SK-N-SH (cell line): Measurements from ENCODE around the gene CDH23. TPM values are rescaled to one million over a fixed set of nuclear protein-coding genes. Genes with fewer than 3 reads are reported as not detected.

Experiments used
- CTCF ChIA-PET: fragments of 300-600, 350-600 bp; formaldehyde crosslinking; extraction: SDS; loops from one replicate; lab custom pipeline; 2021; lab: Yijun Ruan, JAX
- POLR2A ChIA-PET: fragments of 350-600 bp; sonication (Branson Sonifier 250); formaldehyde crosslinking; extraction: SDS; loops from one replicate; lab custom pipeline; 2020; ENCODE audit warnings: antibody characterized with exemption, inconsistent platforms; lab: Yijun Ruan, JAX
- DNase-seq: peaks from one replicate; pipeline ENCODE4 v3.0.0; 2012
- H2AFZ ChIP-seq: fragments of 200-600 bp; sonication (generic); 2 replicates; pipeline ENCODE4 v1.8.1; 2016; ENCODE audit warnings: antibody characterized with exemption, mild to moderate bottlenecking, low read depth
- H3F3A ChIP-seq: fragments of 200-600 bp; sonication (generic); replicated peaks from 2 replicates; pipeline ENCODE3; 2016; ENCODE audit warnings: antibody characterized with exemption, mild to moderate bottlenecking; ENCODE audit not compliant: insufficient read depth
- H3K27ac ChIP-seq, 2 experiments: fragments of 200-500 bp in 1 of 2; fragments of 200-600 bp in 1 of 2; sonication (Bioruptor generic) in 1 of 2; sonication (generic), shearing (Covaris generic) in 1 of 2; 2 replicates each; pipeline versions ENCODE4 v1.5.1 to v1.6.1; 2014 to 2016; ENCODE audit warnings: low read depth in 2 of 2, inconsistent platforms in 1 of 2, low read length in 1 of 2, mild to moderate bottlenecking in 1 of 2, mixed read lengths in 1 of 2
- H3K27me3 ChIP-seq: fragments of 200-600 bp; sonication (generic), shearing (Covaris generic); 2 replicates; pipeline ENCODE4 v1.6.1; 2016; ENCODE audit warnings: mixed run types; ENCODE audit not compliant: insufficient read depth
- H3K36me3 ChIP-seq, 2 experiments: fragments of 200-500 bp in 1 of 2; fragments of 200-600 bp in 1 of 2; sonication (Bioruptor generic) in 1 of 2; sonication (generic) in 1 of 2; replicated peaks in 1 of 2; 2 replicates each; pipeline versions ENCODE3 to v1.5.1; 2014 to 2016; ENCODE audit warnings: low read length in 1 of 2, mild to moderate bottlenecking in 1 of 2; ENCODE audit not compliant: insufficient read depth in 2 of 2, control insufficient read depth in 1 of 2
- H3K4me1 ChIP-seq, 2 experiments: fragments of 200-500 bp in 1 of 2; fragments of 200-600 bp in 1 of 2; sonication (Bioruptor generic) in 1 of 2; sonication (generic), shearing (Covaris generic) in 1 of 2; 2 replicates each; pipeline versions ENCODE4 v1.5.1 to v1.6.1; 2014 to 2016; ENCODE audit warnings: low read depth in 1 of 2, low read length in 1 of 2, mixed run types in 1 of 2; ENCODE audit not compliant: insufficient read depth in 2 of 2, control insufficient read depth in 1 of 2
- H3K4me2 ChIP-seq: fragments of 200-600 bp; sonication (generic), shearing (Covaris generic); 2 replicates; pipeline ENCODE4 v1.6.1; 2017; ENCODE audit warnings: mixed run types
- H3K4me3 ChIP-seq, 2 experiments: fragments of 200-500 bp in 1 of 2; fragments of 200-600 bp in 1 of 2; sonication (Bioruptor generic) in 1 of 2; sonication (generic), shearing (Covaris generic) in 1 of 2; 2 replicates each; pipeline versions ENCODE4 v1.5.1 to v1.8.1; 2014 to 2016; ENCODE audit warnings: low read depth in 2 of 2, inconsistent platforms in 1 of 2, low read length in 1 of 2, mild to moderate bottlenecking in 1 of 2, mixed read lengths in 1 of 2, moderate library complexity in 1 of 2
- H3K79me2 ChIP-seq: fragments of 200-600 bp; sonication (generic); 2 replicates; pipeline ENCODE4 v1.8.1; 2017; ENCODE audit warnings: mild to moderate bottlenecking; ENCODE audit not compliant: insufficient read depth
- H3K9ac ChIP-seq: fragments of 200-600 bp; sonication (generic); 2 replicates; pipeline ENCODE4 v1.6.1; 2017; ENCODE audit warnings: mixed run types
- H3K9me2 ChIP-seq: fragments of 200-600 bp; sonication (generic); 2 replicates; pipeline ENCODE4 v1.6.1; 2017; ENCODE audit warnings: mixed run types
- H3K9me3 ChIP-seq: fragments of 200-600 bp; sonication (generic); 2 replicates; pipeline ENCODE4 v1.6.1; 2017; ENCODE audit warnings: mixed run types, mild to moderate bottlenecking, moderate library complexity
- H4K20me1 ChIP-seq: fragments of 200-600 bp; sonication (generic); 2 replicates; pipeline ENCODE4 v1.6.1; 2017; ENCODE audit warnings: mild to moderate bottlenecking, mixed run types; ENCODE audit not compliant: insufficient read depth
- CTCF ChIP-seq: fragments of 200-600 bp; sonication (generic); IDR thresholded peaks from 2 replicates; pipeline ENCODE4 v1.6.1; 2017; ENCODE audit warnings: antibody characterized with exemption, mild to moderate bottlenecking, moderate library complexity
- EZH2phosphoT487 ChIP-seq: fragments of 200-600 bp; sonication (generic); IDR thresholded peaks from 2 replicates; pipeline ENCODE4 v1.6.1; 2017; ENCODE audit warnings: low read depth, mixed run types, mild to moderate bottlenecking, antibody characterized with exemption, moderate library complexity, borderline replicate concordance
- FOSL2 ChIP-seq: IDR thresholded peaks from 2 replicates; pipeline ENCODE4 v1.4.0; 2012; ENCODE audit warnings: low read depth, mild to moderate bottlenecking, moderate library complexity, borderline replicate concordance
- FOXJ3 ChIP-seq: sonication (generic); formaldehyde crosslinking; IDR thresholded peaks from 2 replicates; pipeline ENCODE4 v1.5.1; 2020; ENCODE audit warnings: mild to moderate bottlenecking, missing genetic modification reagents
- FOXM1 ChIP-seq: IDR thresholded peaks from 2 replicates; pipeline ENCODE4 v1.4.0; 2012; ENCODE audit warnings: low read depth, mild to moderate bottlenecking
- GABPA ChIP-seq: IDR thresholded peaks from 2 replicates; pipeline ENCODE4 v1.4.0; 2012; ENCODE audit warnings: low read depth, mild to moderate bottlenecking
- GATA2 ChIP-seq: sonication (generic); formaldehyde crosslinking; IDR thresholded peaks from 2 replicates; pipeline ENCODE4 v1.5.0; 2020; ENCODE audit warnings: mild to moderate bottlenecking, missing genetic modification reagents
- IRF3 ChIP-seq: fragments of 150-350 bp; IDR thresholded peaks from 2 replicates; pipeline ENCODE4 v1.6.1; 2016; ENCODE audit warnings: mild to moderate bottlenecking, low read depth, low read length
- RAD21 ChIP-seq: IDR thresholded peaks from 2 replicates; pipeline ENCODE4 v1.6.1; 2012; ENCODE audit warnings: mild to moderate bottlenecking, low read length
- RCOR1 ChIP-seq: fragments of 150-350 bp; IDR thresholded peaks from 2 replicates; pipeline ENCODE4 v1.6.1; 2017; ENCODE audit warnings: antibody characterized with exemption, low read length
- REST ChIP-seq: IDR thresholded peaks from 2 replicates; pipeline ENCODE4 v1.6.1; 2012; ENCODE audit warnings: mild to moderate bottlenecking, low read depth, low read length, moderate library complexity
- RFX5 ChIP-seq: IDR thresholded peaks from 2 replicates; pipeline ENCODE4 v1.6.1; 2012; ENCODE audit warnings: mild to moderate bottlenecking, improper control_type of control experiment, low read length
- SIN3A ChIP-seq: IDR thresholded peaks from 2 replicates; pipeline ENCODE4 v1.6.1; 2012; ENCODE audit warnings: low read depth, mild to moderate bottlenecking, low read length, moderate library complexity, borderline replicate concordance
- USF2 ChIP-seq: fragments of 150-350 bp; IDR thresholded peaks from 2 replicates; pipeline ENCODE4 v1.6.1; 2017; ENCODE audit warnings: antibody characterized with exemption, low read length, low read depth, borderline replicate concordance
- YY1 ChIP-seq: IDR thresholded peaks from 2 replicates; pipeline ENCODE4 v1.4.0; 2012; ENCODE audit warnings: low read depth, mild to moderate bottlenecking
- ZBTB33 ChIP-seq: IDR thresholded peaks from 2 replicates; pipeline ENCODE4 v1.4.0; 2012; ENCODE audit warnings: low read depth, borderline replicate concordance
- WGBS: methylation state at CpG from one replicate; pipeline ENCODE4 v1.1.6; 2017; ENCODE audit warnings: low lambda C conversion rate; 5-methylcytosine and 5-hydroxymethylcytosine counted together
- polyA plus RNA-seq, 3 experiments: library from polyadenylated mRNA; depleted of rRNA; stranded (reverse); fragments of >200 nt; gene quantifications; 2 replicates each; pipeline ENCODE4 v1.2.3, GENCODE V29; 2012

The CDH23 gene
- polyA plus RNA-seq, 1 of the 3 experiments (the other 2 are of a cell fraction), result 0.03 TPM

GRCh38 chr10:71812016-71812912 lies 415.5 kb downstream of the CDH23 start (continued):
- no peak for TF ChIP-seq REST
- no peak for TF ChIP-seq USF2
- TF ChIP-seq GATA2 (CRISPR knock-in tag), result no peak
- no peak for TF ChIP-seq RFX5
- no peak for TF ChIP-seq SIN3A
- no peak for TF ChIP-seq FOSL2
- TF ChIP-seq, all 33 proteins: peak for 6

GRCh38 chr10:71812913-71813590 lies 416.3 kb downstream of the CDH23 start:
- Histone ChIP-seq H2AFZ (no peak overlapping the region), H4K20me1 (0 out of 2 replicates have a peak, but pooled peaks cover 6% of the 10 kb centered on the region), H3K9me3 (no peaks in the 10 kb centered on the region), H3K4me1 (no peaks in the 10 kb centered on the region; a peak in 1 of 4 replicates), H3K79me2 (no peaks in the 10 kb centered on the region), H3K9ac (no peak overlapping the region), H3K27ac (no peak overlapping the region), H3K9me2 (no peaks in the 10 kb centered on the region), H3F3A (no peaks in the 10 kb centered on the region), H3K4me3 (no peak overlapping the region), H3K36me3 (peaks cover 2 to 32% of the 10 kb centered on the region in 2 experiments), H3K27me3 (no peaks in the 10 kb centered on the region), H3K4me2 (no peak overlapping the region)
- CTCF ChIA-PET, result interaction anchor here (0.7 to 5.5 kb wide), 22 partner anchors 10 to 494 kb away, joined by 3 to 36 read pairs (median 5); partner anchors contain the start of genes CDH23 and SLC29A3
- 92% methylated on average over 2 of the region's 11 CpGs for WGBS
- DNase-seq, result no peak
- POLR2A ChIA-PET, result interaction anchor here (1.0 kb wide), 1 partner anchor 68 kb away, joined by 3 read pairs; no protein-coding TSS in a partner anchor
- TF ChIP-seq FOXJ3 (CRISPR knock-in tag), result no peak
- no peak for TF ChIP-seq EZH2phosphoT487
- no peak for TF ChIP-seq YY1
- no peak for TF ChIP-seq GATA2 (CRISPR knock-in tag)
- no peak for TF ChIP-seq FOXM1
- no peak for TF ChIP-seq IRF3
- no peak for TF ChIP-seq ZBTB33
- TF ChIP-seq CTCF, result no peak
- TF ChIP-seq RAD21, result no peak
- no peak for TF ChIP-seq RCOR1
- TF ChIP-seq GABPA, result no peak
